Activated B cell treated with CpG ODN at 0.5 μM for 24 hours (primary cell): ENCODE results near the gene CREBL2. TPM values are rescaled to one million over a fixed set of nuclear protein-coding genes. Genes with fewer than 3 reads are reported as not detected.
A peak's percentile ranks its signal among the peaks of the same experiment; 100 is the strongest.

ENCODE experiments used
- ATAC-seq: fragments of 200-7000 bp; cut with Tn5 transposase; one replicate; pipeline ENCODE4 v1.10.0; 2021; ENCODE audit warnings: low read depth, mild to moderate bottlenecking, moderate library complexity
- CTCF ChIA-PET: fragments of 350-600 bp; sonication (Branson Sonifier 250); formaldehyde crosslinking; loops from one replicate; lab custom pipeline; 2021; ENCODE audit warnings: antibody characterized with exemption; lab: Charles Lee
- POLR2A ChIA-PET: fragments of 350-600 bp; sonication (Branson Sonifier 250); formaldehyde crosslinking; loops from one replicate; lab custom pipeline; 2021; ENCODE audit warnings: antibody characterized with exemption; lab: Charles Lee
- DNase-seq: peaks from one replicate; pipeline ENCODE4 v3.0.0; 2022
- H3K27ac Mint-ChIP-seq: one replicate; pipeline ENCODE4 v1.8.0; 2020; ENCODE audit warnings: mixed read lengths
- H3K27me3 Mint-ChIP-seq: one replicate; pipeline ENCODE4 v1.8.0; 2021; ENCODE audit warnings: mixed read lengths
- H3K36me3 Mint-ChIP-seq: one replicate; pipeline ENCODE4 v1.8.0; 2021; ENCODE audit warnings: low read depth, mixed read lengths
- H3K4me1 Mint-ChIP-seq: one replicate; pipeline ENCODE4 v1.8.0; 2021; ENCODE audit warnings: mixed read lengths
- H3K4me3 Mint-ChIP-seq: one replicate; pipeline ENCODE4 v1.8.0; 2020; ENCODE audit warnings: mild to moderate bottlenecking, mixed read lengths
- H3K9me3 Mint-ChIP-seq: one replicate; pipeline ENCODE4 v1.8.0; 2020; ENCODE audit warnings: mixed read lengths
- CTCF ChIP-seq: fragments of 200-600 bp; IDR thresholded peaks from one replicate; pipeline ENCODE4 v1.8.0; 2022; ENCODE audit warnings: antibody characterized with exemption, mild to moderate bottlenecking
- intact Hi-C: fragments of 100-400 bp; cut with micrococcal nuclease; formaldehyde crosslinking; loops from one replicate; pipeline ENCODE4 v1.15.1; 2024
- total RNA-seq: library from RNA; stranded (reverse); gene quantifications from 2 replicates; pipeline ENCODE4 v1.2.3, GENCODE V29; 2022

The CREBL2 gene
- total RNA-seq, 1 donor from 2014 or later: 10.1 TPM

- no peak for ATAC-seq
- no peak overlapping the region for H3K4me3 Mint-ChIP-seq
- H3K9me3 Mint-ChIP-seq: no peaks in the 10 kb centered on the region
- ChIA-PET POLR2A (no interaction called here), CTCF (interaction anchor here (0.6 to 1.6 kb wide), 2 partner anchors 31 to 47 kb away, joined by 4 to 6 read pairs; no protein-coding TSS in a partner anchor)
- no peak for DNase-seq
- no peaks in the 10 kb centered on the region for H3K36me3 Mint-ChIP-seq
- no peak overlapping the region for H3K27ac Mint-ChIP-seq
- H3K4me1 Mint-ChIP-seq: peaks cover 12% of the 10 kb centered on the region
- no peak for TF ChIP-seq CTCF
- intact Hi-C loops: no loop called here
- no peaks in the 10 kb centered on the region for H3K27me3 Mint-ChIP-seq
These were observed 78.1 kb downstream of the CREBL2 start for GRCh38 chr12:12689647-12690300.

- ATAC-seq: no peak
- DNase-seq: no peak
- Mint-ChIP-seq H3K27me3 (no peaks in the 10 kb centered on the region), H3K9me3 (no peaks in the 10 kb centered on the region), H3K4me1 (peaks cover 19% of the 10 kb centered on the region), H3K4me3 (no peak overlapping the region), H3K27ac (peak overlapping the region; percentile 9), H3K36me3 (peaks cover under 1% of the 10 kb centered on the region)
- CTCF ChIA-PET: no interaction called here
- TF ChIP-seq CTCF: no peak
- intact Hi-C loops: no loop called here
- POLR2A ChIA-PET: interaction anchor here (1.4 kb wide), 1 partner anchor 25 kb away, joined by 3 read pairs; the partner anchor contains the start of gene CDKN1B
These were observed 79.9 kb downstream of the CREBL2 start for GRCh38 chr12:12691549-12691948.

GRCh38 chr12:12693111-12693671 lies 81.5 kb downstream of the CREBL2 start:
- Mint-ChIP-seq H3K9me3 (no peaks in the 10 kb centered on the region), H3K4me1 (peaks cover 36% of the 10 kb centered on the region), H3K27me3 (no peaks in the 10 kb centered on the region), H3K4me3 (no peak overlapping the region), H3K36me3 (peaks cover 2% of the 10 kb centered on the region), H3K27ac (no peak overlapping the region)
- ChIA-PET POLR2A (interaction anchor here (0.6 to 1.4 kb wide), 6 partner anchors 21 to 318 kb away, joined by 3 to 5 read pairs (median 4); partner anchors contain the start of gene CDKN1B), CTCF (no interaction called here)
- no peak for DNase-seq
- ATAC-seq: no peak
- intact Hi-C loops: no loop called here
- no peak for TF ChIP-seq CTCF

Other genes starting within 250 kb of the CREBL2 start
- gene DUSP16, start 49.0 kb upstream of the CREBL2 start, total RNA-seq: 1.1 and 2.0 TPM in 2 replicates
- 0.39 TPM in 1 of 2 replicates, not detected in the other for gene GPR19, start 84.3 kb downstream of the CREBL2 start, total RNA-seq
- gene CDKN1B, start 105.5 kb downstream of the CREBL2 start, total RNA-seq: 56.6 and 59.0 TPM in 2 replicates
- gene APOLD1, start 173.8 kb downstream of the CREBL2 start, total RNA-seq: 0.75 and 0.81 TPM in 2 replicates
- gene DDX47, start 201.5 kb downstream of the CREBL2 start, total RNA-seq: 97.1 and 98.5 TPM in 2 replicates